A549 (cell line): ENCODE data around the gene MAFF. TPM values are rescaled to one million over a fixed set of nuclear protein-coding genes. Genes with fewer than 3 reads are reported as not detected.

ENCODE experiments used
- ATAC-seq, 2 experiments: fragments of 200-7000 bp in 1 of 2; fragments of >200 bp in 1 of 2; cut with Nextera tagmentation in 1 of 2; cut with Tn5 transposase in 1 of 2; 3 replicates each; pipeline versions ENCODE4 v1.8.0 to v1.9.1; 2018 to 2020; ENCODE audit warnings: mild to moderate bottlenecking in 1 of 2, moderate library complexity in 1 of 2
- CTCF ChIA-PET: fragments of 300-600 bp; sonication (Branson Sonifier 250); formaldehyde crosslinking; extraction: SDS; loops from one replicate; lab custom pipeline; 2021; ENCODE audit warnings: antibody characterized with exemption, inconsistent platforms; lab: Yijun Ruan, JAX
- POLR2A ChIA-PET: fragments of 350-600 bp; formaldehyde crosslinking; extraction: SDS; loops from one replicate; lab custom pipeline; 2021; ENCODE audit warnings: antibody characterized with exemption, inconsistent platforms; lab: Yijun Ruan, JAX
- DNase-seq, 2 experiments: peaks; one replicate each; pipeline versions ENCODE4 v3.0.0 to v3.0.0-alpha.2; 2011 to 2016; ENCODE audit warnings: low read depth in 1 of 2, low spot score in 1 of 2
- FAIRE-seq: peaks from 2 replicates; lab custom pipeline; 2011; peaks lifted over from hg19 to GRCh38; lab: Jason Lieb, UNC
- H3K27ac ChIP-seq, 2 experiments: fragments of >200 bp; sonication (Bioruptor Twin); formaldehyde crosslinking; 3 replicates each; pipeline ENCODE4 v1.5.1; 2016 to 2017
- H3K4me1 ChIP-seq: fragments of >200 bp; sonication (Bioruptor Twin); formaldehyde crosslinking; 3 replicates; pipeline ENCODE4 v1.6.1; 2016
- H3K4me2 ChIP-seq: fragments of >200 bp; sonication (Bioruptor Twin); formaldehyde crosslinking; 3 replicates; pipeline ENCODE4 v1.6.1; 2016
- H3K4me3 ChIP-seq: fragments of >200 bp; sonication (Bioruptor Twin); formaldehyde crosslinking; 3 replicates; pipeline ENCODE4 v1.5.1; 2016
- H3K9me3 ChIP-seq: fragments of >200 bp; sonication (Bioruptor Twin); formaldehyde crosslinking; 3 replicates; pipeline ENCODE4 v1.6.1; 2016
- CHD4 ChIP-seq: fragments of 200-600 bp; sonication (generic); IDR thresholded peaks from 2 replicates; pipeline ENCODE4 v1.6.1; 2016; ENCODE audit warnings: antibody characterized with exemption, mild to moderate bottlenecking, borderline replicate concordance
- FOSB ChIP-seq: fragments of 250-450 bp; sonication (Bioruptor Pico); IDR thresholded peaks from 2 replicates; pipeline ENCODE4 v1.5.0; 2020; ENCODE audit warnings: mild to moderate bottlenecking, moderate library complexity
- HDAC2 ChIP-seq: fragments of 200-600 bp; sonication (generic); IDR thresholded peaks from 2 replicates; pipeline ENCODE4 v1.6.1; 2016
- HES2 ChIP-seq: fragments of >200 bp; sonication (Bioruptor Twin); formaldehyde crosslinking; IDR thresholded peaks from 2 replicates; pipeline ENCODE4 v1.6.1; 2016
- HEYL ChIP-seq: fragments of 250-450 bp; sonication (Bioruptor Pico); IDR thresholded peaks from 2 replicates; pipeline ENCODE4 v1.8.0; 2021; ENCODE audit warnings: mild to moderate bottlenecking, moderate library complexity
- HOXA7 ChIP-seq: fragments of 250-450 bp; sonication (Bioruptor Pico); IDR thresholded peaks from 2 replicates; pipeline ENCODE4 v1.5.0; 2020; ENCODE audit warnings: mild to moderate bottlenecking, moderate library complexity
- HOXB13 ChIP-seq: fragments of 250-450 bp; sonication (Bioruptor Pico); IDR thresholded peaks from 2 replicates; pipeline ENCODE4 v1.5.0; 2020; ENCODE audit warnings: low read depth, mild to moderate bottlenecking, moderate library complexity
- JUN ChIP-seq, 2 experiments: fragments of >200 bp; sonication (Bioruptor Twin); formaldehyde crosslinking; IDR thresholded peaks; 2 replicates in 1 of 2; 3 replicates in 1 of 2; pipeline ENCODE4 v1.6.1; 2016 to 2017
- JUNB ChIP-seq: fragments of >200 bp; sonication (Bioruptor Twin); formaldehyde crosslinking; IDR thresholded peaks from 2 replicates; pipeline ENCODE4 v1.6.1; 2016
- KDM1A ChIP-seq: fragments of 200-600 bp; sonication (generic); IDR thresholded peaks from 2 replicates; pipeline ENCODE4 v1.6.1; 2016; ENCODE audit warnings: low read depth, mild to moderate bottlenecking
- MAFK ChIP-seq: fragments of 450-650 bp; IDR thresholded peaks from 2 replicates; pipeline ENCODE4 v1.6.1; 2014; ENCODE audit not compliant: partially characterized antibody
- MAX ChIP-seq: IDR thresholded peaks from 2 replicates; pipeline ENCODE4 v1.6.1; 2012
- NPAS2 ChIP-seq: fragments of 250-450 bp; sonication (Bioruptor Pico); IDR thresholded peaks from 2 replicates; pipeline ENCODE4 v1.8.0; 2022; ENCODE audit warnings: mild to moderate bottlenecking, moderate library complexity, borderline replicate concordance
- NR3C1 ChIP-seq: fragments of >200 bp; sonication (Bioruptor Twin); formaldehyde crosslinking; IDR thresholded peaks from 3 replicates; pipeline ENCODE4 v1.6.1; 2017
- POLR2AphosphoS2 ChIP-seq: conservative IDR thresholded peaks from 2 replicates; pipeline ENCODE4 v1.6.1; 2012; ENCODE audit warnings: low read length, improper control_type of control experiment, inconsistent platforms
- RAD21 ChIP-seq, 2 experiments: fragments of >200 bp in 1 of 2; sonication (Bioruptor Twin) in 1 of 2; formaldehyde crosslinking in 1 of 2; IDR thresholded peaks in 1 of 2; conservative IDR thresholded peaks in 1 of 2; 2 replicates in 1 of 2; 3 replicates in 1 of 2; pipeline ENCODE4 v1.6.1; 2012 to 2018; ENCODE audit warnings: inconsistent platforms in 1 of 2
- RARB ChIP-seq: fragments of 250-450 bp; sonication (Bioruptor Pico); IDR thresholded peaks from 2 replicates; pipeline ENCODE4 v1.8.0; 2021; ENCODE audit warnings: mild to moderate bottlenecking, moderate library complexity
- TFCP2L1 ChIP-seq: fragments of 250-450 bp; sonication (Bioruptor Pico); IDR thresholded peaks from 2 replicates; pipeline ENCODE4 v1.5.0; 2021; ENCODE audit warnings: mild to moderate bottlenecking
- TP53 ChIP-seq: fragments of 250-450 bp; sonication (Bioruptor Pico); IDR thresholded peaks from 2 replicates; pipeline ENCODE4 v1.5.0; 2021; ENCODE audit warnings: mild to moderate bottlenecking, moderate library complexity
- USF2 ChIP-seq: fragments of 450-650 bp; IDR thresholded peaks from 2 replicates; pipeline ENCODE4 v1.6.1; 2014; ENCODE audit warnings: antibody characterized with exemption
- ZC3H11A ChIP-seq: fragments of 450-650 bp; IDR thresholded peaks from 2 replicates; pipeline ENCODE4 v1.6.1; 2014; ENCODE audit warnings: antibody characterized with exemption, mild to moderate bottlenecking
- ZFP36 ChIP-seq: fragments of 450-650 bp; IDR thresholded peaks from 2 replicates; pipeline ENCODE4 v1.6.1; 2014; ENCODE audit warnings: borderline replicate concordance; ENCODE audit not compliant: partially characterized antibody
- WGBS: methylation state at CpG from one replicate; pipeline ENCODE4 v1.1.6; 2017; ENCODE audit errors: missing lambda C conversion rate; 5-methylcytosine and 5-hydroxymethylcytosine counted together
- polyA plus RNA-seq, 4 experiments: library from polyadenylated mRNA; depleted of rRNA in 3 of 4; stranded (reverse); fragments of >200 nt; fragmentation: RNase III in 1 of 4; extraction: RNeasy Plus Mini Kit Qiagen cat#74134 plus additional on column Dnase treatment in 1 of 4; gene quantifications; 2 replicates in 3 of 4; 3 replicates in 1 of 4; pipeline ENCODE4 v1.2.3, GENCODE V29; 2011 to 2017

Gene MAFF
- polyA plus RNA-seq, 2 of the 4 experiments (the other 2 are of a cell fraction): 3.2 to 4.0 TPM

- CTCF ChIA-PET: interaction anchor here (0.8 to 1.7 kb wide), 5 partner anchors 11 to 104 kb away, joined by 3 to 4 read pairs (median 3); no protein-coding TSS in a partner anchor
- Histone ChIP-seq H3K27ac (peak overlapping the region; percentile 85 to 96), H3K4me2 (peak overlapping the region; percentile 100), H3K4me3 (peak overlapping the region; percentile 67), H3K9me3 (no peaks in the 10 kb centered on the region), H3K4me1 (peaks cover 12% of the 10 kb centered on the region; the same call in 1 of the 3 replicates)
- ATAC-seq (peak; percentile 55 to 66), DNase-seq (peak in 1 of 2 experiments; percentile 60), FAIRE-seq (no peak)
- 1% methylated on average over 15 of the region's 74 CpGs for WGBS
- TF ChIP-seq USF2: peak; percentile 77
- peak; percentile 54 for TF ChIP-seq MAX
- no peak for TF ChIP-seq FOSB (CRISPR knock-in tag)
- TF ChIP-seq HOXA7 (CRISPR knock-in tag): no peak
- TF ChIP-seq NR3C1: no peak
- POLR2A ChIA-PET: interaction anchor here (1.0 to 2.1 kb wide), 2 partner anchors 21 to 35 kb away, joined by 3 to 14 read pairs; partner anchors contain the start of gene PLA2G6
Observed at GRCh38 chr22:38202437-38203089, 769 bp downstream of the MAFF start.

GRCh38 chr22:38203090-38203810 lies 1.5 kb downstream of the MAFF start:
- H3K9me3 ChIP-seq: no peaks in the 10 kb centered on the region
- ATAC-seq (peak; percentile 22 to 53; a peak in 4 of 6 replicates), DNase-seq (peak in 1 of 2 experiments; percentile 47), FAIRE-seq (no peak)
- peaks cover 12% of the 10 kb centered on the region; the same call in 1 of the 3 replicates for H3K4me1 ChIP-seq
- peak overlapping the region; percentile 85 to 96 for H3K27ac ChIP-seq
- CTCF ChIA-PET: interaction anchor here (0.7 to 1.7 kb wide), 4 partner anchors 10 to 89 kb away, joined by 3 to 4 read pairs (median 3); no protein-coding TSS in a partner anchor
- POLR2A ChIA-PET: interaction anchor here (0.6 kb wide), 1 partner anchor 18 kb away, joined by 3 read pairs; no protein-coding TSS in a partner anchor
- peak overlapping the region; percentile 67 for H3K4me3 ChIP-seq
- WGBS: 15% methylated on average over 16 of the region's 19 CpGs
- H3K4me2 ChIP-seq: peak overlapping the region; percentile 100
- TF ChIP-seq RARB (CRISPR knock-in tag): no peak
- TF ChIP-seq JUN (IDR thresholded peaks at IDR 0.05): no peak

- Histone ChIP-seq H3K9me3 (no peaks in the 10 kb centered on the region), H3K4me3 (peak overlapping the region; percentile 67; the same call in 1 of the 3 replicates), H3K4me2 (peak overlapping the region; percentile 100), H3K27ac (peak overlapping the region in 1 of 2 experiments; percentile 96; a peak in 3 of 6 replicates), H3K4me1 (peaks cover 12% of the 10 kb centered on the region; the same call in 1 of the 3 replicates)
- 94% methylated on average over 3 of the region's 3 CpGs for WGBS
- FAIRE-seq (no peak), ATAC-seq (no peak), DNase-seq (no peak)
- ChIA-PET CTCF (interaction anchor here (0.7 to 1.7 kb wide), 4 partner anchors 9 to 149 kb away, joined by 3 to 4 read pairs (median 3); no protein-coding TSS in a partner anchor), POLR2A (no interaction called here)
- TF ChIP-seq USF2 (no peak), HES2 (no peak), NPAS2 (CRISPR knock-in tag) (no peak), RARB (CRISPR knock-in tag) (no peak), ZFP36 (peak; percentile 76), JUN (IDR thresholded peaks at IDR 0.05) (no peak)
Observed at GRCh38 chr22:38203855-38204514, 2.2 kb downstream of the MAFF start.

GRCh38 chr22:38204784-38205183 lies 3.0 kb downstream of the MAFF start:
- POLR2A ChIA-PET: no interaction called here
- TF ChIP-seq ZC3H11A (no peak), ZFP36 (no peak), HOXB13 (CRISPR knock-in tag) (no peak), MAFK (no peak), FOSB (CRISPR knock-in tag) (no peak), CHD4 (no peak), RAD21 (conservative IDR thresholded peaks at IDR 0.05 in 1 of 2, IDR thresholded peaks at IDR 0.05 in 1 of 2) (no peak), HEYL (CRISPR knock-in tag) (no peak), MAX (no peak), POLR2AphosphoS2 (no peak), TFCP2L1 (CRISPR knock-in tag) (no peak), JUNB (no peak), HDAC2 (no peak), RARB (CRISPR knock-in tag) (no peak), KDM1A (no peak), JUN (IDR thresholded peaks at IDR 0.05) (no peak), TP53 (CRISPR knock-in tag) (no peak)

More at GRCh38 chr22:38204784-38205183, 3.0 kb downstream of the MAFF start:
- no peak overlapping the region for H3K4me2 ChIP-seq
- no peaks in the 10 kb centered on the region for H3K9me3 ChIP-seq
- WGBS: 91% methylated on average over 6 of the region's 7 CpGs
- no peak overlapping the region for H3K4me3 ChIP-seq
- H3K27ac ChIP-seq: no peak overlapping the region
- H3K4me1 ChIP-seq: peaks cover 12% of the 10 kb centered on the region; the same call in 1 of the 3 replicates
- ATAC-seq (no peak), FAIRE-seq (no peak), DNase-seq (no peak)
- CTCF ChIA-PET: interaction anchor here (1.2 kb wide), 1 partner anchor 25 kb away, joined by 3 read pairs; no protein-coding TSS in a partner anchor
